GM12872 (cell line): ENCODE data around the gene CHML.

ENCODE experiments used
- CTCF ChIP-seq: IDR thresholded peaks from 3 replicates; pipeline ENCODE4 v1.5.1; 2011; ENCODE audit warnings: low read depth, mild to moderate bottlenecking, low read length, moderate library complexity; ENCODE audit not compliant: insufficient read depth

CHML gene

DNA sequence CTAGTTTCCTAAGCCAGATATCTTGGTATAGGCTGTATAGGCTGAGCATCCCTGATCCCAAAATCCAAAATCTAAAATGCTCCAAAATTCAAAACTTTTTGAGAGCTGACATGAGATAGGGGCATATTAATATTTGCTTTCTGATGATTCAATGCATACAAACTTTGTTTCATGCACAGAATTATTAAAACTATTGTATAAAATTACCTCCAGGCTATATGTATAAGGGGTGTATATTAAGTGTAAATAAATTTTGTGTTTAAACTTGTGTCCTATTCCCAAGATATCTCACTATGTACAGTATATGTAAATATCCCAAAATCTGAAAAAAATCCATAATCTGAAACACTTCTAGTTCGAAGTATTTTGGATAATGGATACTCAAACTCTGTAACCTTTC is 14.5 kb upstream of the CHML start:
- no peak for TF ChIP-seq CTCF

DNA sequence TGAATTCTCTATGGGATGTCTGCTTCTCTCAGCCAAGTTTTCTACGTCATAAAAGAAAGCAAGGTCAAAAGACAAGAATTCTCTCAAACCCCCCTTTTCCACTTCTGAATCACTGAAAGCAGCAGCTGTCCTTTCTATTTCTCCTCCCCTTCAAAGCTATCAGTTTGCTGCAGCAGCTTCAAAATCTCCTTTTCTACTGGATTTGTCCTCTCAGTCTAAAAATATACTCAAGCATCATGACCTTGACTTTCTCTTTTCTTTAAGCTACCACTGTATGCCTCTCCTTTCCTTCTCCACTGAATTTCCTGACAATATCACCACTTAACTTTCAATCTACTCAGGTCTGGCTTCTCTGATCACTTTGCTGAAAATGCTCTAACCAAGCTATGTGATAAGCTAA is 13.8 kb upstream of the CHML start:
- TF ChIP-seq CTCF: no peak

GRCh38 chr1:241652012-241652411 is 11.8 kb upstream of the CHML start, which contains the start of gene WDR64:
TSS of gene WDR64 (plus strand) at chr1:241652281. CDS start at chr1:241652485, 204 bp downstream.
- TF ChIP-seq CTCF: no peak

GRCh38 chr1:241648159-241648558 is 8.0 kb upstream of the CHML start:
- no peak for TF ChIP-seq CTCF

- TF ChIP-seq CTCF: no peak
These were observed 7.5 kb upstream of the CHML start for GRCh38 chr1:241647658-241648057.

GRCh38 chr1:241646201-241646600 is 6.0 kb upstream of the CHML start:
- no peak for TF ChIP-seq CTCF

DNA sequence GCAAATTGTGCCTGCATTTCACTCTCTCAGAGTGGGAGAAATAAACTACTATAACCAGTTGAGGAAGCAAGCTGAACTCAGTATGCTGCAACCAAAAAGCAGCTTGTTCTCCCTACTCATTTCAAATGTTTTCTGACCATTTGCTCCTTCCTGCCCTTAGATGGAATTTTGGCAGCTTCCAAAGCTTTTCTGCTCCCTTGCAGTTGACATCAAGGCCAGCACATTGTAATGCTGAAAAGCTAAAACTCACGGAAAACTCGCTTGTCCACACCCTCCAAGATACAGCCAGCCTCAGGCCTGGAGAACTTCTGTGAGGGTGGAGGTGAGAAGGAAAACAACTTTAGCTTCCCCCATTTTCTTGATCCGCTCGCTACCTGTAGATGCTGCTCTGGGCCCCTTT is 5.0 kb upstream of the CHML start:
- no peak for TF ChIP-seq CTCF

DNA sequence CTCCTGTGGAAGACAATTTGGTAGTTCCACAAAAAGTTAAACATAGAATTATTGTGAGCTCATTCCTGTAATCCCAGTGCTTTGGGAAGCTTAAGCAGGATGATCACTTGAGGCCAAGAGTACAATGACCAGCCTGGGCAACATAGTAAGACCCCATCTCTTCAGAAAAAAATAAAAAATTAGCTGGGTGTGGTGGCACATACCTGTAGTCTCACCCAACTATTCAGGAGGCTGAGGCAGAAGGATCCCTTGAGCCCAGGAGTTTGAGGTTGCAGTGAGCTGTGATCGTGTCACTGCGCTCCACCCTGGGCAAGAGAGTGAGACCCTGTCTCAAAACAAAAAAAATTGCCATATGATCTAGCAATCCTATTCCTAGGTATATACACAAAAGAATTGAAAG is 4.1 kb upstream of the CHML start:
- TF ChIP-seq CTCF: no peak
